Thyroid gland (tissue), 4 donors: ENCODE data around the gene TRIM17. TPM values are rescaled to one million over a fixed set of nuclear protein-coding genes. Genes with fewer than 3 reads are reported as not detected.

Experiments
- DNase-seq, 2 donors: peaks; one replicate each; pipeline ENCODE4 v3.0.0-alpha.2; 2019
- H3K27ac ChIP-seq, 3 donors: fragments of 200-600 bp; sonication (generic); 1 replicate in 2 of 3; 2 replicates in 1 of 3; pipeline ENCODE4 v1.5.1; 2016 to 2019; ENCODE audit warnings: mild to moderate bottlenecking in 1 of 3, moderate library complexity in 1 of 3
- H3K27me3 ChIP-seq: fragments of 200-600 bp; sonication (generic); one replicate; pipeline ENCODE4 v1.5.1; 2019
- H3K36me3 ChIP-seq, 2 donors: fragments of 200-600 bp; sonication (generic); one replicate each; pipeline ENCODE4 v1.5.1; 2016 to 2019
- H3K4me1 ChIP-seq, 2 donors: fragments of 200-600 bp; sonication (generic); one replicate each; pipeline ENCODE4 v1.5.1; 2017 to 2019
- H3K4me3 ChIP-seq, 3 donors: fragments of 200-600 bp; sonication (generic); replicated peaks in 1 of 3; 1 replicate in 2 of 3; 2 replicates in 1 of 3; pipeline ENCODE4 v1.5.1; 2016; ENCODE audit warnings: mild to moderate bottlenecking in 1 of 3
- H3K9me3 ChIP-seq: fragments of 200-600 bp; sonication (generic); one replicate; pipeline ENCODE4 v1.5.1; 2017
- POLR2A ChIP-seq, 2 donors: fragments of 450-650 bp; IDR thresholded peaks; one replicate each; pipeline ENCODE4 v1.6.1; 2017; ENCODE audit warnings: antibody characterized with exemption in 2 of 2, mild to moderate bottlenecking in 2 of 2, moderate library complexity in 1 of 2
- WGBS, 2 donors: methylation state at CpG; one replicate each; pipeline ENCODE4 v1.1.5; 2017; 5-methylcytosine and 5-hydroxymethylcytosine counted together
- intact Hi-C: fragments of 100-400 bp; cut with DNase I; formaldehyde crosslinking; loops from one replicate; pipeline ENCODE4 v1.15.1; 2023
- total RNA-seq, 4 donors: library from RNA; depleted of rRNA; stranded (reverse); fragments of >200 nt; gene quantifications; one replicate each; pipeline ENCODE4 v1.2.3, GENCODE V29; 2016
- TF ChIP-seq, protein P1 (sequence below), 6 experiments: fragments of 200-600 bp in 3 of 6; fragments of 450-650 bp in 3 of 6; sonication (generic) in 3 of 6; IDR thresholded peaks; one replicate each; pipeline ENCODE4 v1.5.1; 2016 to 2019; ENCODE audit warnings: antibody characterized with exemption in 6 of 6, mild to moderate bottlenecking in 2 of 6, inconsistent platforms in 1 of 6, moderate library complexity in 1 of 6

The TRIM17 gene
- total RNA-seq, 4 donors from 2014 or later, result 1.3 to 2.8 (median 2.8) TPM; not detected in 1

DNA sequence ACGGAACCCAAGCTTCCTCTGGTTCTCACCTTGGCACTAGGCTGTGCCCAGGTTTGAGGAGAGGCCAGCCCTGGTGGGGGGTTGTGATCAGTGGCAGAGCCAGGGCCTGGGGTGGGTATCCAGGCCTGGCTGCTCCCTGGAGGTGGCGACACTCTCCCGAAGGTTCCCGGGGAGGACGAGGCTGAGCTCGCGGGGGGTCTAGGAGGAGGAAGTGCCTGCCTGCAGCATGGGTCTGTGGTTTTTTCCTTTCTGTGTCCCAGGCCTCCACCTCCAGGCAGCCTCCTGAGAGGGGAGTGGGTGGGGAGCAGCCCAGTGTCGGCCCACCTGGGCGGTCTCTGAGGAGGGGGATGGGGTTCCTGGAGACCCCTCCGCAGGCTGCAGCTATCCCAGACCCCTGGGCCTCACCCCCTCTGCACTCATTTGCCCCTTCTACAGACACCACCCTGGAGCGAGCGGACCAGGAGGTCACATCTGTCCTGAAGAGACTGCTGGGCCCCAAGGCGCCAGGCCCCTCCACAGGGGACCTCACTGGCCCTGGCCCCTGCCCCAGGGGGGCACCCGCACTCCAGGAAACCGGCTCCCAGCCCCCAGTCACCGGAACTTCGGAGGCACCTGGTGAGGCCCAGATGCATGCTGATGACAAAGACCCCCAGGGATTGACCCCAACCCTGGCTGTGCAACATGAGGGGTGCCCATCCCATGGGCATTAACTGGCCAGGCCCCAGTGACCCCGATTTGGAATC lies 54.3 kb downstream of the TRIM17 start:
- TF ChIP-seq POLR2A (IDR thresholded peaks at IDR 0.05), result no peak
- TF ChIP-seq, protein P1, sequence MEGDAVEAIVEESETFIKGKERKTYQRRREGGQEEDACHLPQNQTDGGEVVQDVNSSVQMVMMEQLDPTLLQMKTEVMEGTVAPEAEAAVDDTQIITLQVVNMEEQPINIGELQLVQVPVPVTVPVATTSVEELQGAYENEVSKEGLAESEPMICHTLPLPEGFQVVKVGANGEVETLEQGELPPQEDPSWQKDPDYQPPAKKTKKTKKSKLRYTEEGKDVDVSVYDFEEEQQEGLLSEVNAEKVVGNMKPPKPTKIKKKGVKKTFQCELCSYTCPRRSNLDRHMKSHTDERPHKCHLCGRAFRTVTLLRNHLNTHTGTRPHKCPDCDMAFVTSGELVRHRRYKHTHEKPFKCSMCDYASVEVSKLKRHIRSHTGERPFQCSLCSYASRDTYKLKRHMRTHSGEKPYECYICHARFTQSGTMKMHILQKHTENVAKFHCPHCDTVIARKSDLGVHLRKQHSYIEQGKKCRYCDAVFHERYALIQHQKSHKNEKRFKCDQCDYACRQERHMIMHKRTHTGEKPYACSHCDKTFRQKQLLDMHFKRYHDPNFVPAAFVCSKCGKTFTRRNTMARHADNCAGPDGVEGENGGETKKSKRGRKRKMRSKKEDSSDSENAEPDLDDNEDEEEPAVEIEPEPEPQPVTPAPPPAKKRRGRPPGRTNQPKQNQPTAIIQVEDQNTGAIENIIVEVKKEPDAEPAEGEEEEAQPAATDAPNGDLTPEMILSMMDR (IDR thresholded peaks at IDR 0.05), result no peak
- no peak for DNase-seq
- no peaks in the 10 kb centered on the region for H3K36me3 ChIP-seq
- no peaks in the 10 kb centered on the region for H3K27me3 ChIP-seq
- H3K9me3 ChIP-seq, result no peaks in the 10 kb centered on the region
- no peak overlapping the region for H3K4me3 ChIP-seq
- 71 to 73% methylated on average over 12 of the region's 18 CpGs for WGBS, 2 donors
- H3K4me1 ChIP-seq, result no peaks in the 10 kb centered on the region
- intact Hi-C loops, result no loop called here
- H3K27ac ChIP-seq, result no peak overlapping the region

GRCh38 chr1:228361314-228362140 lies 55.1 kb downstream of the TRIM17 start:
- H3K27ac ChIP-seq, result no peak overlapping the region
- no peaks in the 10 kb centered on the region for H3K9me3 ChIP-seq
- no peaks in the 10 kb centered on the region for H3K4me1 ChIP-seq
- TF ChIP-seq POLR2A (IDR thresholded peaks at IDR 0.05), result no peak
- TF ChIP-seq, protein P1 (IDR thresholded peaks at IDR 0.05), result no peak
- no peak overlapping the region for H3K4me3 ChIP-seq
- 75 to 77% methylated on average over 15 to 26 of the region's 26 CpGs for WGBS, 2 donors
- H3K27me3 ChIP-seq, result no peaks in the 10 kb centered on the region
- H3K36me3 ChIP-seq, result no peaks in the 10 kb centered on the region
- DNase-seq, result no peak
- intact Hi-C loops, result no loop called here

- no peaks in the 10 kb centered on the region for H3K27me3 ChIP-seq
- DNase-seq, result no peak
- intact Hi-C loops, result no loop called here
These were observed 55.9 kb downstream of the TRIM17 start for GRCh38 chr1:228360533-228361313.

DNA sequence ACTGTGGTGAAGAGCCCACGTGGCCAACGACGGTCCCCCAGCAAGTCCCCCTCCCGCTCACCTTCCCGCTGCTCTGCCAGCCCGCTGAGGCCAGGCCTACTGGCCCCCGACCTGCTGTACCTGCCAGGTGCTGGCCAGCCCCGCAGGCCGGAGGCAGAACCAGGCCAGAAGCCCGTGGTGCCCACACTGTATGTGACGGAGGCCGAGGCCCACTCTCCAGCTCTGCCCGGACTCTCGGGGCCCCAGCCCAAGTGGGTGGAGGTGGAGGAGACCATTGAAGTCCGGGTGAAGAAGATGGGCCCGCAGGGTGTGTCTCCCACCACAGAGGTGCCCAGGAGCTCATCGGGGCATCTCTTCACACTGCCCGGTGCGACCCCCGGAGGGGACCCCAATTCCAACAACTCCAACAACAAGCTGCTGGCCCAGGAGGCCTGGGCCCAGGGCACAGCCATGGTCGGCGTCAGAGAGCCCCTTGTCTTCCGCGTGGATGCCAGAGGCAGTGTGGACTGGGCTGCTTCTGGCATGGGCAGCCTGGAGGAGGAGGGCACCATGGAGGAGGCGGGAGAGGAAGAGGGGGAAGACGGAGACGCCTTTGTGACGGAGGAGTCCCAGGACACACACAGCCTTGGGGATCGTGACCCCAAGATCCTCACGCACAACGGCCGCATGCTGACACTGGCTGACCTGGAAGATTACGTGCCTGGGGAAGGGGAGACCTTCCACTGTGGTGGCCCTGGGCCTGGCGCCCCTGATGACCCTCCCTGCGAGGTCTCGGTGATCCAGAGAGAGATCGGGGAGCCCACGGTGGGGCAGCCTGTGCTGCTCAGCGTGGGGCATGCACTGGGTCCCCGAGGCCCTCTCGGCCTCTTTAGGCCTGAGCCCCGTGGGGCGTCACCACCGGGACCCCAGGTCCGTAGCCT lies 56.8 kb downstream of the TRIM17 start:
- Histone ChIP-seq H3K36me3 (no peaks in the 10 kb centered on the region), H3K9me3 (no peaks in the 10 kb centered on the region), H3K27ac (no peak overlapping the region), H3K4me1 (no peaks in the 10 kb centered on the region), H3K4me3 (no peak overlapping the region), H3K27me3 (no peaks in the 10 kb centered on the region)
- intact Hi-C loops, result no loop called here
- 86 to 91% methylated on average over 39 to 44 of the region's 45 CpGs for WGBS, 2 donors
- DNase-seq, result no peak
- TF ChIP-seq, protein P1 (IDR thresholded peaks at IDR 0.05), result no peak
- TF ChIP-seq POLR2A (IDR thresholded peaks at IDR 0.05), result no peak

More at GRCh38 chr1:228360533-228361313, 55.9 kb downstream of the TRIM17 start:
- Histone ChIP-seq H3K9me3 (no peaks in the 10 kb centered on the region), H3K36me3 (no peaks in the 10 kb centered on the region), H3K27ac (no peak overlapping the region), H3K4me1 (no peaks in the 10 kb centered on the region), H3K4me3 (no peak overlapping the region)
- TF ChIP-seq POLR2A (IDR thresholded peaks at IDR 0.05), result no peak
- TF ChIP-seq, protein P1 (IDR thresholded peaks at IDR 0.05), result no peak
- WGBS, 2 donors, result 94 to 99% methylated on average over 11 to 12 of the region's 19 CpGs
